Activated CD4-positive, alpha-beta T cell treated with anti-CD3 and anti-CD28 coated beads for 1 hour (primary cell): ENCODE results near the gene CRHR1.

Experiments used
- DNase-seq: peaks from one replicate; pipeline ENCODE4 v3.0.0-alpha.2; 2020

Gene CRHR1

GRCh38 chr17:45790296-45790922 is 6.3 kb downstream of the CRHR1 start:
- no peak for DNase-seq

- no peak for DNase-seq
Observed at GRCh38 chr17:45791041-45791582, 7.0 kb downstream of the CRHR1 start.

DNA sequence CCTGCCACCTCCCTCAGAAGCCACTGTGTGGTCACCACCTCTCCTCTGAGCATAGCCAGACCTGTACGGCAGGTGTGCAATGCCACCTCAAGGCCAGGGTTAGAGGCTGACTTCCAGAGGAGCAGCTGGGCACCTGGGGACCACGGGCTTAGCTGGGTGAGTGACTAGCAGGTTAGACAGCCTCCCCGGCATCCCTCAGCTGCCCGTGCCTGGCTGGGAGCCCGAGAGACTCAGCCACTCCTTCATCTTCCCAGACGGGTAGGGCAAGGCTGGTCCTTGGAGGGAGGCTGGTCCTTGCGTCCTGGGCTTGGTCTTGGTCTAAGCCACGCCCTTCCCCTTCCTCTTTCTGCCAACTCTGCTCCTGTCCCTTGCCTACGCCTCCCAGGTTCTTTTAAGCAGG is 7.8 kb downstream of the CRHR1 start:
- no peak for DNase-seq

DNA sequence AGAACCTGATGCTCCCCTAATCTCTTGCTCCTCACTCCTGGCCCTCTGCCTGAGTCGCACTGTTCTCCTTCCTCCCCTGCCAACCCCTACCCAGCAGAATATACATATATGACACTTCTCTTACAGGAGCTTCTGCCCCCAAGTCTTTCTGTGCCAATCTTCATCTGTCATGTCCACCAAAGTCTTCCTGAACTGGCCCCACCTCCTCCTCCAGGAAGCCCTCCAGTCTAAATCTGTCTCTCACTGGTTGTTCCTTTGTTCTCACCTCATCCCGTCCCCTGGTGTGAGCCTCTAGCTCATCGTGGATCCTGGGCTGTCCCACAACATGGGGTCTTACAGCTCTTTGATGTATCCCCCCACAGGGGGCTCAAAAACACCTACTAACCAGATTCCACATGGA is 8.3 kb downstream of the CRHR1 start:
- no peak for DNase-seq

DNA sequence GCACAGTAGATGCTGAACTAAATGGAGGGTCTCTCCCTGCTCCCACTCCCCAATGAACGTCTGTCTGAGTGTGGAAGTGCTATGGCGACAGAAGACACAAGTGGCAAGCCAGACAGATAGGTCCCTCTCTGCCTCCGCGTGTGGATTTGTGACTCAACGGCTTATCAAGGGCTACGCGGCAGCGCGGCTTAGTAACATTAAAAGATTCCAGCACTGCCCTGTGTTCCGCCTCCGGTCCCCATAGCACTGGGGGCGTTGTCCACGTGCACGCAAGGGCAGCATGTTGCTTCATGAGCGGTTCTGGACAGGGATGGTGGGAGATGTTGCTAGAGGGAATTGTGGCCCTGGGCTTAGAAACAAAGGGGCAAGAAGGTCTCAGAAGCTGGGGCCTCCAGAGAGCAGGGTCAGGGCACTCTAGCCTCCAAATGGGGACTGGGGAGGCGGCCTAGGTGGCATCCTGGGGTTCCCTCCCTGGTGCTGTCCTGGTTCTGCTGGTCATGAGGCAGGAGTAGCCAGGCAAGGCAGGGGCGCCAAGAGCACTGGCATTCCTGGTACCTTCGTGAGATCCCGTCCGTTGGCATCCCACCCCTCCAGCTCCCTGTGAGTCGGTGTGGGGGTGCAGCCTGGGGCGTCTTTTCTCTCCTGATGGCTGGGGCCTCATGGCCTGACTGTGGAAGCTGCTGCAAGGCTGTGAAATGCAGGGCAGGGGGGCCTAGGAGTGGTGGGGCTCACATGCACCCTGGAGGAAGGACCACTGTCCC is 9.1 kb downstream of the CRHR1 start:
- no peak for DNase-seq

- DNase-seq = no peak
Observed at GRCh38 chr17:45793999-45794540, 9.9 kb downstream of the CRHR1 start.

DNA sequence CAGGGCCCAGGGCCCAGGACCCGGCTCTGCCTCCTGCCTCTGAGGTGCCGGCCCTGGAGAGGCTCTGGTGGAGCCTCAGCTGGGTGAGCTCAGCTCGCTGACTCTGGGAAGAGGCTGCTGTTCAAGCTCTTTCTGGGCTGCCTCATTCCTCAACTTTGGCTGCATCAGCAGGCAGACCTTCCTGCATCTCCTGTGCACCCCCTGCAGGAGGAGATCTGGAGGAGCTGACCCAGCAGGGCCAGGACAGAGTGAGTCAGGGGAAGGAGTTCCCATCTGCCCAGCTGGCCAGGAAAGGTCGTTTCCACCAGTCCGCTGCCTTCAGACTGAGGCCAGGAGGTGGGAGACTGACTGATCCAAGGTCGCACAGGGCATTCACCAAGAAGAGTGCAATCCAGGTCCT is 10.7 kb downstream of the CRHR1 start:
- no peak for DNase-seq

DNA sequence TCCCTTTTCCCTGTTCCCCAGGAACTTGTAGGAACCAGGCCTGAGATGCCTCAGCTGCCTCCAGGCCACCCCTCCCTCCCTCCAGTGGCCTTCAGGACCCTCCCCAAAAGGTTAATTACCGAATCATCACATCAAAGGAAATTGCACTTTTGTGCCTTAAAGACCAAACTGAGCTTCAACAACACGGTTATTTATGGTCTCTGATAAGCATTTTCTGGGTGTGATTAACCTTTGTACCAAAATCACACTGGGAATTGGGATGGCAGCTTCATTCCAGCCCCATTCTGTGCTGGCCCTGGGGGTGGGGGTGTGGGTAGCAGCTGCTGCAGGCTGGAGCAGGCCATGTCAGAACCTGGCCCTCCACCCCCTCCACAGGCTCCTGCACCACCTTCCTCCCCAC is 16.7 kb downstream of the CRHR1 start:
- DNase-seq = no peak

DNA sequence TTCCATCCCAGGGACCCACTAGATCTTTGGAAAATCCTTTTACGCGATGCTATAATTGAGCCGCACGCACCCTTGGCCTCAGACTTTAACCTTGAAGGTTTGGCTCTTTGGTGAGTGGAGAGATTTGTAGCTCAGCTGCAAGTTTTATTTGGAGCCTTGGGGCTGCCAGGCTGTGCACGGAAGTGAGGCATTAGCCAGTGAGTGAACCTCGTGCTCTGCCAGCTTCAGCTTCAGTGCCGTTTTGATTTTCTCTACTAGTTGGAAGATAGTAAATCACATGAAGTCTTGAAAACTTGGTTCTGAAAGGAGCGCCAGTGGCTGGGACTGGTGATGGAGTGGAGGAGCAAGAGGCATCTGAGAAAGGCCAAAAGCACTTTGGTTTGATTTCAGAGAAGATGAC is 17.3 kb downstream of the CRHR1 start:
- DNase-seq = no peak

DNA sequence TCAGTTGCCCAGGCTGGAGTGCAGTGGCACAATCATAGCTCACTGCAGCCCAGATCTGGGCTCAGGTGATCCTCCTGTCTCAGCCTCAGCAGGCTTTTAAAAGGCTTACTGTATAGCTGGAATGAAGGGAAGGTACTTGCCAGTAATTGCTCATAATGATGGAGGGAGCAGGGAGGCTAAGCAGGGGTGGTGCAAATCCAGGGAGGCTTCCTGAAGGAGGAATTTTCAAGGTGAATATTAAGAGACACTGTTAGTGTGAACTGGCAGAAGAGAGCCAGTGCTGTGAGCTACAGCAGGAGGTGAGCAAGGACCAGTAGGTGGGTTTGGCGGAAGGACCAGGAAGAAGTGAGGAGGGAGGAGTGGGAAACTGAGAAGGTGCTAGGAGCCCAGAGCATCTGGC is 24.7 kb downstream of the CRHR1 start:
- DNase-seq = no peak

DNA sequence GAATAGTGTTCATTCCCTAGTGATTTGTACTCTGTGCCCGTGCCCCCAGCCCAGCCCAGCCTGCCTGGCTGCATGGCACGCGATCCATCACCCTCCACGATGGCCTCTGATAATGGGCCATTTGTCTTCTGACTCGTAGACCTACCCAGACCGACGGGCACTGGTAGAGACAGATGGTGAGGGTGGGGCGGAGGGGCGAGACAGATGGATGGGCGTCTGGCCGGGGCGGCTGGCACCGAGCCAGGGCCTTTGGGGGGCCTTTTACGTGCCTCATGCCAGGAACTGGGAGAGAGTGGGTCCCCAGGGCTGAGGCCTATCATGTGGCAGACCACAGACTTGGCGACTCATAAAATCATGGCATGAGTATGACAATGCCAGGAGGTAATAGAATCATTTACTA is 25.4 kb downstream of the CRHR1 start:
- no peak for DNase-seq

- DNase-seq = no peak
Observed at GRCh38 chr17:45812102-45812501, 28.0 kb downstream of the CRHR1 start.

DNA sequence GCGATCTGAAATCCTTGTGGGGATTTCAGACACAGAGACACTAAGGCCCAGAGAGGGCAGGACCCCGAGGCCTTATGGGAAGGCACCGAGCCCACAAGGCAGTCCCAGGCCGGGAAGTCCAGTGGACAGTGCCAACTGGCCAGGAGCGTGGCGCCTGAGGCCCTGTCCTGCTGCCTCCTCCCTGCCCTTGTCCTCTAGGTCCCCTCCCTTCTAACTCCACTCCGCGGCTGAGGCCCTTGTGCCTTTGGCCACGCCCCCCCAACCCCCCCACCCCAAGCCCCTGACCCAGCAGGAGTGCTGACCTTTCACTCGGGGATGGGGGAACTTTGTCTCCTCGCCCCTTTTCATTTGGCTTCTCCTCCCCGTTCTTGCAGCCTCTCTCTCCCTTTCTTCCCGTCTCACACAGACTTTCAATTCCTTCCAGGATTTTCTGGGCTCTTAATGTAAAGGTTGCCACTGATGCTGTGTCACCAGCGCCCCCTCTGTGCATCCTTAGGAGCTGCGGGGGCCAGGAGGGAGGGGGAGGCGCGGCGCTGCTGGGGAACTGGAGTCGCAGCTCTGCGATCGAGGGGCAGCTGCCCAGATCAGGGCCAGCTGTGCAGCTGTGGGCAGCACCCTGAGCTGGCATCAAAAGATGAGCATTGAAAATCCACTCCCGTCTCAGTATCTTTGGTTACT is 29.1 kb downstream of the CRHR1 start:
- DNase-seq = no peak

- DNase-seq = no peak
Observed at GRCh38 chr17:45814622-45815606, 30.8 kb downstream of the CRHR1 start.

- no peak for DNase-seq
Observed at GRCh38 chr17:45815752-45816151, 31.6 kb downstream of the CRHR1 start.

GRCh38 chr17:45818041-45818440 is 33.9 kb downstream of the CRHR1 start:
- DNase-seq = no peak

DNA sequence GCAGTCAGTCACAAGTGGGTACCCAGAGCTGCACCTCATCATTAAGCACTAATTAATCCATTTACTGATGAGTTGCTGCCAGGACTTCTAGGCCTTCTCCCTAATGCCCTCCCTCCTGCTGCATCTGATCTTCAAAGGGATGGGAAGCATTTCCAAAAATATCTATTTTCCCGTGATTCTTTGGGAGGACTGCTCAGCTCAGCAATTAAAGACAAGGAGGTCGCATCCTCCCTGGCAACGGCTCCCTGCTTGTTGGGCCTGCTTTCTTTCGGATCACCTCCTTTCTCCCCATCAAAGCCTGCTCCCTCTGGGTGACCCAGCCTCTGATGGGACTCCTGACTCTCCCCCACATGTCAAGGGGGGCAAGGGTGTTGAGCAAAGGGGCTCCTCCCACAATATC is 34.6 kb downstream of the CRHR1 start:
- DNase-seq = no peak

- DNase-seq = no peak
Observed at GRCh38 chr17:45819632-45820031, 35.5 kb downstream of the CRHR1 start.

DNA sequence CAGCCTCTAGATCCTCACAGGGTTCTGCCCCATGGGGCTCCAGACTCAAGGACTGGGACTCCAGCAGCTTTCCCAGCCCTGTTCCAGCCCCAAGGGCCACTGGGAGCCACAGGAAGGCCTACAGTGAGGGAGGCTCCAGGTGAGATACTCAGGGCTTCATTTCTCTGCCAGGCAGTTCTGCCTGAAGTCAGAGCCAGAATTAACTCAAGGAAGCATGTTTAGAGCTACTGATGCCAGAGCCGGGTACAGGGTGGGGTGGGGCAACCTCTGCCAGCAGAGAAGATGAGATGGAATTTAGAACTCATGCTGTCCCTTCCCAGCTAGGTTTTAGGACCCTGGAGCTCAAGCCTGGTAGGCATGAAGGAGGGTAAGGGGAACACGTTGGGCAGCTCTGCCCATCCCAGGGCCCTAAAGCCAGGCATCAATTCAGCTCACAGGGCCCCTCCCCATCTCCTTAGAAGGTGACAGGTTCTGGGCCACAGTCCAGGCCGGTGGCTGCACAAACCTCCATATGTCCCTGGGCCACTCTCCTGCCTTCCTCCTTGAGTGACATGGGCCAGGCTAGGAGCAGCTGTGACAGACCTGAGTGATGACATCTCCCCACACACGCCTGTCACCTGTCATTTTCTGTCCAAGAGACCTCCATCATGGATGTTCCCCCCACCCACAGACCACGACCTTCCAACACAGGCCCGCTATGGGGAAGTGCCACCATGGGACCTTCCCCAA is 36.1 kb downstream of the CRHR1 start:
- no peak for DNase-seq

GRCh38 chr17:45821147-45821546 is 37.0 kb downstream of the CRHR1 start:
- DNase-seq = no peak

- DNase-seq = no peak
Observed at GRCh38 chr17:45823598-45823997, 39.5 kb downstream of the CRHR1 start.

DNA sequence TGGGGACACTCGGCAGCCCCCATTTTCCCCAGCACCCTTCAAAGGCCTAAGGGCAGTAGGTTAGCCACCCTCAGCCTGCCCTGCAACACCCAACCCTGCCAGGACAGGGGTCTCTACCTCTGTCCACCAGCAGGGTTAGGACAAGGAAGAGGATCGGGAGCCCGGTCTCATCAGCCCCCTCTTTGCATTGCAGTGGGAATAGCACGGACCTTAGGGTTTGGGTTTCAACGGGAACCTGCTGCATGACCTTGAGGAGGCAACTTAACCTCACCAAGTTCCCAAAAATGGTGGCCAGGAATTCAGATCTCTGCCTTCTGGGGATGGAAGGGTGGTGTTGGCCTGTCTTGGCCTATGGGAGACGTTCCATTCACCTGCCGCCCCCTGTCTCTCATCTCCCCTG is 40.4 kb downstream of the CRHR1 start:
- DNase-seq = no peak
